MG63 (cell line): ENCODE measurements around the gene ZNF554. TPM values are rescaled to one million over a fixed set of nuclear protein-coding genes. Genes with fewer than 3 reads are reported as not detected.

Experiments used
- DNase-seq: peaks from one replicate; pipeline ENCODE4 v3.0.0-alpha.2; 2020
- H3K27me3 ChIP-seq: fragments of 250-450 bp; sonication (Bioruptor Pico); 2 replicates; pipeline ENCODE4 v1.5.1; 2020; ENCODE audit warnings: mild to moderate bottlenecking, moderate library complexity
- H3K36me3 ChIP-seq: fragments of 250-450 bp; sonication (Bioruptor Pico); 2 replicates; pipeline ENCODE4 v1.5.1; 2020; ENCODE audit warnings: mild to moderate bottlenecking, moderate library complexity
- H3K4me3 ChIP-seq: fragments of 250-450 bp; sonication (Bioruptor Pico); 2 replicates; pipeline ENCODE4 v1.5.1; 2020; ENCODE audit warnings: mild to moderate bottlenecking, moderate library complexity
- H3K9me3 ChIP-seq: fragments of 250-450 bp; sonication (Bioruptor Pico); 2 replicates; pipeline ENCODE4 v1.5.1; 2020; ENCODE audit warnings: mild to moderate bottlenecking, moderate library complexity
- total RNA-seq: library from RNA; depleted of rRNA; stranded (reverse); fragments of >200 nt; shearing (Covaris generic); gene quantifications from 2 replicates; pipeline ENCODE4 v1.2.3, GENCODE V29; 2014; ENCODE audit warnings: low replicate concordance; rRNA removed

ZNF554 gene
- total RNA-seq, result 1.2 and 2.4 TPM in 2 replicates

GRCh38 chr19:2819540-2820111 is at the start of gene ZNF554:
Gene ZNF554, plus strand, starts transcription at chr19:2819868. Its CDS starts 204 bp downstream, at chr19:2820072.
- H3K27me3 ChIP-seq, result no peaks in the 10 kb centered on the region
- DNase-seq, result peak; percentile 89
- no peaks in the 10 kb centered on the region for H3K36me3 ChIP-seq
- no peaks in the 10 kb centered on the region for H3K9me3 ChIP-seq
- peak within 1 kb of the TSS; percentile 50 for H3K4me3 ChIP-seq

GRCh38 chr19:2770055-2771013 is 49.3 kb upstream of the ZNF554 start:
- no peak for DNase-seq
- H3K27me3 ChIP-seq, result no peaks in the 10 kb centered on the region
- no peak overlapping the region for H3K4me3 ChIP-seq
- H3K9me3 ChIP-seq, result no peaks in the 10 kb centered on the region
- H3K36me3 ChIP-seq, result peaks cover 4% of the 10 kb centered on the region; the same call in 1 of the 2 replicates

- DNase-seq, result no peak
- Histone ChIP-seq H3K27me3 (no peaks in the 10 kb centered on the region), H3K36me3 (no peaks in the 10 kb centered on the region), H3K4me3 (no peak overlapping the region), H3K9me3 (no peaks in the 10 kb centered on the region)
Observed at GRCh38 chr19:2771786-2772674, 47.6 kb upstream of the ZNF554 start.

GRCh38 chr19:2774083-2774679 is 45.5 kb upstream of the ZNF554 start:
- no peaks in the 10 kb centered on the region for H3K27me3 ChIP-seq
- no peak for DNase-seq
- peaks cover 2% of the 10 kb centered on the region; the same call in 1 of the 2 replicates for H3K36me3 ChIP-seq
- H3K4me3 ChIP-seq, result no peak overlapping the region
- no peaks in the 10 kb centered on the region for H3K9me3 ChIP-seq

GRCh38 chr19:2774953-2775555 is 44.6 kb upstream of the ZNF554 start:
- Histone ChIP-seq H3K27me3 (no peaks in the 10 kb centered on the region), H3K36me3 (peaks cover 4% of the 10 kb centered on the region; the same call in 1 of the 2 replicates), H3K4me3 (no peak overlapping the region), H3K9me3 (no peaks in the 10 kb centered on the region)
- DNase-seq, result no peak

- Histone ChIP-seq H3K4me3 (no peak overlapping the region), H3K9me3 (no peaks in the 10 kb centered on the region), H3K36me3 (peaks cover 4% of the 10 kb centered on the region; the same call in 1 of the 2 replicates), H3K27me3 (no peaks in the 10 kb centered on the region)
- peak; percentile 71 for DNase-seq
Observed at GRCh38 chr19:2775556-2776430, 43.9 kb upstream of the ZNF554 start.

GRCh38 chr19:2777952-2778683 is 41.5 kb upstream of the ZNF554 start:
- DNase-seq, result no peak
- H3K4me3 ChIP-seq, result no peak overlapping the region
- H3K36me3 ChIP-seq, result peaks cover 10% of the 10 kb centered on the region; the same call in 1 of the 2 replicates
- no peaks in the 10 kb centered on the region for H3K27me3 ChIP-seq
- H3K9me3 ChIP-seq, result no peaks in the 10 kb centered on the region

GRCh38 chr19:2779121-2779740 is 40.4 kb upstream of the ZNF554 start:
- no peak for DNase-seq
- H3K27me3 ChIP-seq, result no peaks in the 10 kb centered on the region
- H3K36me3 ChIP-seq, result peaks cover 10% of the 10 kb centered on the region; the same call in 1 of the 2 replicates
- no peak overlapping the region for H3K4me3 ChIP-seq
- H3K9me3 ChIP-seq, result no peaks in the 10 kb centered on the region

- DNase-seq, result no peak
- Histone ChIP-seq H3K9me3 (no peaks in the 10 kb centered on the region), H3K27me3 (no peaks in the 10 kb centered on the region), H3K4me3 (no peak overlapping the region), H3K36me3 (peaks cover 10% of the 10 kb centered on the region; the same call in 1 of the 2 replicates)
Observed at GRCh38 chr19:2780284-2780683, 39.4 kb upstream of the ZNF554 start.

GRCh38 chr19:2782329-2782935 is 37.2 kb upstream of the ZNF554 start:
- Histone ChIP-seq H3K36me3 (peaks cover 10% of the 10 kb centered on the region; the same call in 1 of the 2 replicates), H3K4me3 (peak overlapping the region; percentile 96), H3K9me3 (no peaks in the 10 kb centered on the region), H3K27me3 (no peaks in the 10 kb centered on the region)
- no peak for DNase-seq

GRCh38 chr19:2782936-2783780 is 36.5 kb upstream of the ZNF554 start, which contains the start of gene SGTA:
Gene SGTA, minus strand, starts transcription at chr19:2783273. Its CDS starts 14,205 bp downstream, at chr19:2769068.
- H3K36me3 ChIP-seq, result peaks cover 10% of the 10 kb centered on the region; the same call in 1 of the 2 replicates
- no peaks in the 10 kb centered on the region for H3K27me3 ChIP-seq
- peak within 1 kb of the TSS; percentile 96 for H3K4me3 ChIP-seq
- DNase-seq, result peak; percentile 96
- H3K9me3 ChIP-seq, result no peaks in the 10 kb centered on the region

GRCh38 chr19:2783781-2784145 is 35.9 kb upstream of the ZNF554 start:
- H3K4me3 ChIP-seq, result peak overlapping the region; percentile 8; the same call in 1 of the 2 replicates
- H3K9me3 ChIP-seq, result no peaks in the 10 kb centered on the region
- H3K36me3 ChIP-seq, result peaks cover 10% of the 10 kb centered on the region; the same call in 1 of the 2 replicates
- no peaks in the 10 kb centered on the region for H3K27me3 ChIP-seq
- DNase-seq, result no peak
